GM21723 (cell line): Measurements from ENCODE around the gene BRD9.

Experiments used
- ATAC-seq: cut with Tn5 transposase; IDR thresholded peaks from one replicate; pipeline ENCODE4 v1.9.1; 2021; ENCODE audit warnings: mild to moderate bottlenecking, moderate library complexity; ENCODE audit not compliant: unreplicated experiment

Gene BRD9

GRCh38 chr5:819078-819477 is 73.5 kb downstream of the BRD9 start:
- no peak for ATAC-seq

- ATAC-seq = no peak
Measured at GRCh38 chr5:816176-816575, 76.4 kb downstream of the BRD9 start.

- no peak for ATAC-seq
Measured at GRCh38 chr5:815449-815848, 77.2 kb downstream of the BRD9 start.
